DLD1 (cell line): ENCODE data around the gene WDR81.

ENCODE experiments used
- in situ Hi-C: cut with HindIII; loops from 2 replicates; pipeline ENCODE4 v1.10.0; 2017; ENCODE audit warnings: low sequenced_read_pairs

Gene WDR81

GRCh38 chr17:1776857-1777256, 52.4 kb downstream of the WDR81 start:
- in situ Hi-C loops, result no loop called here

GRCh38 chr17:1779571-1780131, 55.1 kb downstream of the WDR81 start:
- in situ Hi-C loops, result no loop called here

- in situ Hi-C loops, result no loop called here
Measured at GRCh38 chr17:1782171-1782567, 57.7 kb downstream of the WDR81 start.

GRCh38 chr17:1783271-1783670, 58.8 kb downstream of the WDR81 start:
- in situ Hi-C loops, result no loop called here

GRCh38 chr17:1783834-1784611, 59.5 kb downstream of the WDR81 start:
- in situ Hi-C loops, result no loop called here

GRCh38 chr17:1785930-1786329, 61.4 kb downstream of the WDR81 start:
- in situ Hi-C loops, result no loop called here

GRCh38 chr17:1786708-1787107, 62.2 kb downstream of the WDR81 start:
- in situ Hi-C loops, result no loop called here

GRCh38 chr17:1787301-1787902, 62.9 kb downstream of the WDR81 start:
- in situ Hi-C loops, result no loop called here
